ENCODE results near the gene PDP2.

DNA sequence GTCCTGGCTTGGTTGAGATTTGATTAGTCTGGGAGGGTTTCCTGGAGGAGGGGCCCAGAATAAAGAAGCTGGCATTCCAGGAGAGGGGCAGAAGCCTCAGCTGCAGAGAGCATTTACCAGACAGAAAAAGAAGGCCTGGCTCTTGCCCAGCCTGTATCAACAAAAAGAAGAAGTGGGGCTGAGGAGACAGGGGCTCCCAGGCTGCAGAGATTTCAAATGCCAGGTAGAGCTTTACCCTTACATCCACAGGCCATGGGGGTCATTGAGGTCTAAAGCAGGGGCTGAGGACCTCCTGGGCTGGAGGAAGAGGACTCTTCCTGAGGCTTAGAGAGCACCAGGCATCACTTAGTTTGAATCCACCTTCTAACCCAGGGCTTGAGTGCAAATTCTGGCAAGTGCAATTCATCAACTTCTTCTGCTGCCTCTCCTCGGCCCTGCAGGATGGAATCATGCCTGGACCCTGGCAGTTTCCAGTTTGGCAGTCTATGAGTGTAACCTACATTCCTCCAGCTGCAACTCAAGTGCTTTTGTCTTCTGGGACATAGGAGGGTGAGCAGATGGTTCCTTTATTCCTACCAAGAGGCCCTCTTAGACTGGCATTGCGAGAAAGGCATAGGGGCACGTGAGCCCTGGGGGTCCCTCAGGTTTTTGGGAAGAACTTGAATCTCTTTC is 20.8 kb upstream of the PDP2 start:
- TF ChIP-seq NR2C2 (CRISPR knock-in tag; IDR thresholded peaks at IDR 0.05): no peak
- TF ChIP-seq, protein P1, sequence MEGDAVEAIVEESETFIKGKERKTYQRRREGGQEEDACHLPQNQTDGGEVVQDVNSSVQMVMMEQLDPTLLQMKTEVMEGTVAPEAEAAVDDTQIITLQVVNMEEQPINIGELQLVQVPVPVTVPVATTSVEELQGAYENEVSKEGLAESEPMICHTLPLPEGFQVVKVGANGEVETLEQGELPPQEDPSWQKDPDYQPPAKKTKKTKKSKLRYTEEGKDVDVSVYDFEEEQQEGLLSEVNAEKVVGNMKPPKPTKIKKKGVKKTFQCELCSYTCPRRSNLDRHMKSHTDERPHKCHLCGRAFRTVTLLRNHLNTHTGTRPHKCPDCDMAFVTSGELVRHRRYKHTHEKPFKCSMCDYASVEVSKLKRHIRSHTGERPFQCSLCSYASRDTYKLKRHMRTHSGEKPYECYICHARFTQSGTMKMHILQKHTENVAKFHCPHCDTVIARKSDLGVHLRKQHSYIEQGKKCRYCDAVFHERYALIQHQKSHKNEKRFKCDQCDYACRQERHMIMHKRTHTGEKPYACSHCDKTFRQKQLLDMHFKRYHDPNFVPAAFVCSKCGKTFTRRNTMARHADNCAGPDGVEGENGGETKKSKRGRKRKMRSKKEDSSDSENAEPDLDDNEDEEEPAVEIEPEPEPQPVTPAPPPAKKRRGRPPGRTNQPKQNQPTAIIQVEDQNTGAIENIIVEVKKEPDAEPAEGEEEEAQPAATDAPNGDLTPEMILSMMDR (IDR thresholded peaks at IDR 0.05): no peak
- TF ChIP-seq NR1H2 (CRISPR knock-in tag; IDR thresholded peaks at IDR 0.05): no peak
- no peak for TF ChIP-seq RELA (CRISPR knock-in tag; IDR thresholded peaks at IDR 0.05; ENCODE audit: borderline replicate concordance)
- TF ChIP-seq, protein P2, sequence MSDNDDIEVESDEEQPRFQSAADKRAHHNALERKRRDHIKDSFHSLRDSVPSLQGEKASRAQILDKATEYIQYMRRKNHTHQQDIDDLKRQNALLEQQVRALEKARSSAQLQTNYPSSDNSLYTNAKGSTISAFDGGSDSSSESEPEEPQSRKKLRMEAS (CRISPR knock-in tag; IDR thresholded peaks at IDR 0.05): no peak
- TF ChIP-seq CREM (CRISPR knock-in tag; IDR thresholded peaks at IDR 0.05): no peak
- no peak for TF ChIP-seq TP53 (CRISPR knock-in tag; IDR thresholded peaks at IDR 0.05)
- TF ChIP-seq TCF7 (CRISPR knock-in tag; IDR thresholded peaks at IDR 0.05; ENCODE audit: low read depth): no peak

All from WTC11 (cell line).